Measurements from ENCODE around the gene NOTO.
"Not testable (repeated sequence)": the region's sequence is repeated elsewhere in the genome, so short reads cannot be mapped to it uniquely, and the experiment has no call there.

The NOTO gene

GRCh38 chr2:73200281-73200680 is 2.1 kb upstream of the NOTO start:
- not testable (repeated sequence) for DNase-seq

- no peak for DNase-seq
Observed at GRCh38 chr2:73203055-73203681, 794 bp downstream of the NOTO start.

- DNase-seq: no peak
Observed at GRCh38 chr2:73205611-73206010, 3.2 kb downstream of the NOTO start.

GRCh38 chr2:73208258-73208657 is 5.9 kb downstream of the NOTO start:
- DNase-seq: no peak

GRCh38 chr2:73210019-73210418 is 7.6 kb downstream of the NOTO start:
- DNase-seq: no peak

GRCh38 chr2:73210696-73211095 is 8.3 kb downstream of the NOTO start:
- no peak for DNase-seq

- no peak for DNase-seq
Observed at GRCh38 chr2:73212098-73212447, 9.7 kb downstream of the NOTO start.

- peak; percentile 85 to 88 for DNase-seq
Observed at GRCh38 chr2:73212448-73213176, 10.2 kb downstream of the NOTO start.

- peak; percentile 97 to 98 for DNase-seq
Observed at GRCh38 chr2:73214120-73215035, 12.0 kb downstream of the NOTO start, which contains the start of gene SMYD5. Gene SMYD5 (plus strand): TSS chr2:73214245. CDS start chr2:73214267, 22 bp downstream.

GRCh38 chr2:73215254-73215653 is 12.9 kb downstream of the NOTO start:
- no peak for DNase-seq

- DNase-seq: no peak
Observed at GRCh38 chr2:73217160-73217559, 14.8 kb downstream of the NOTO start.

GRCh38 chr2:73217826-73218225 is 15.5 kb downstream of the NOTO start:
- no peak for DNase-seq

- DNase-seq: no peak
Observed at GRCh38 chr2:73218298-73218697, 15.9 kb downstream of the NOTO start.

GRCh38 chr2:73223821-73224220 is 21.4 kb downstream of the NOTO start:
- no peak for DNase-seq

- no peak for DNase-seq
Observed at GRCh38 chr2:73225513-73226360, 23.4 kb downstream of the NOTO start.

GRCh38 chr2:73227086-73227485 is 24.7 kb downstream of the NOTO start:
- DNase-seq: no peak

- no peak for DNase-seq
Observed at GRCh38 chr2:73228631-73229030, 26.3 kb downstream of the NOTO start.

- peak; percentile 61 to 63 for DNase-seq
Observed at GRCh38 chr2:73232403-73233153, 30.2 kb downstream of the NOTO start.

- DNase-seq: peak; percentile 92 to 94
Observed at GRCh38 chr2:73233154-73233931, 31.0 kb downstream of the NOTO start, which contains the start of gene PRADC1. Gene PRADC1 (minus strand): TSS chr2:73233239. CDS start chr2:73233160, 79 bp downstream.

- peak; percentile 88 to 89 for DNase-seq
Observed at GRCh38 chr2:73233932-73234832, 31.8 kb downstream of the NOTO start, which contains the start of gene CCT7. Gene CCT7 (plus strand): TSS chr2:73234308. CDS start chr2:73234379, 71 bp downstream.
